Esophagus squamous epithelium (tissue), 4 donors: ENCODE measurements around the gene KDM1B.

Source experiments
- CTCF ChIP-seq, 6 experiments: fragments of 450-650 bp in 4 of 6; fragments of 200-600 bp in 2 of 6; sonication (generic) in 2 of 6; IDR thresholded peaks; one replicate each; pipeline ENCODE4 v1.5.1; 2016 to 2019; ENCODE audit warnings: antibody characterized with exemption in 6 of 6, mild to moderate bottlenecking in 4 of 6, moderate library complexity in 4 of 6
- POLR2A ChIP-seq, 4 donors: fragments of 450-650 bp; IDR thresholded peaks; one replicate each; pipeline ENCODE4 v1.6.1; 2017; ENCODE audit warnings: antibody characterized with exemption in 4 of 4, mild to moderate bottlenecking in 4 of 4, moderate library complexity in 3 of 4

- TF ChIP-seq CTCF (IDR thresholded peaks at IDR 0.05), result no peak
- TF ChIP-seq POLR2A (IDR thresholded peaks at IDR 0.05), result no peak
Observed at GRCh38 chr6:18117136-18117535, 38.1 kb upstream of the KDM1B start.
